Stimulated activated CD4-positive, alpha-beta T cell treated with anti-CD3 and anti-CD28 coated beads, Interleukin-12 subunit alpha, Interleukin-12 subunit beta, amount 100 ng/mL, for 24 hours (primary cell): ENCODE data around the gene GUCY2F.

Source experiments
- DNase-seq, 2 experiments: peaks; one replicate each; pipeline ENCODE4 v3.0.0-alpha.2; 2020; ENCODE audit warnings: low read depth in 2 of 2

The GUCY2F gene

GRCh38 chrX:109393859-109394258 lies 88.0 kb downstream of the GUCY2F start:
- no peak for DNase-seq

GRCh38 chrX:109392895-109393294 lies 89.0 kb downstream of the GUCY2F start:
- no peak for DNase-seq

- DNase-seq = no peak
Observed at GRCh38 chrX:109390556-109390955, 91.3 kb downstream of the GUCY2F start.

- no peak for DNase-seq
Observed at GRCh38 chrX:109389917-109390316, 92.0 kb downstream of the GUCY2F start.

- no peak for DNase-seq
Observed at GRCh38 chrX:109384699-109385098, 97.2 kb downstream of the GUCY2F start.

GRCh38 chrX:109382332-109382731 lies 99.6 kb downstream of the GUCY2F start:
- no peak for DNase-seq

- no peak for DNase-seq
Observed at GRCh38 chrX:109378281-109378680, 103.6 kb downstream of the GUCY2F start.

GRCh38 chrX:109374262-109374960 lies 107.5 kb downstream of the GUCY2F start:
- no peak for DNase-seq

GRCh38 chrX:109373468-109373867 lies 108.4 kb downstream of the GUCY2F start:
- DNase-seq = no peak

- DNase-seq = no peak
Observed at GRCh38 chrX:109372716-109373115, 109.2 kb downstream of the GUCY2F start.

- no peak for DNase-seq
Observed at GRCh38 chrX:109372291-109372690, 109.6 kb downstream of the GUCY2F start.

- no peak for DNase-seq
Observed at GRCh38 chrX:109362101-109362500, 119.8 kb downstream of the GUCY2F start.

- no peak for DNase-seq
Observed at GRCh38 chrX:109360301-109360700, 121.6 kb downstream of the GUCY2F start.

- DNase-seq = no peak
Observed at GRCh38 chrX:109357706-109358105, 124.2 kb downstream of the GUCY2F start.

GRCh38 chrX:109356684-109357083 lies 125.2 kb downstream of the GUCY2F start:
- DNase-seq = no peak

- DNase-seq = no peak
Observed at GRCh38 chrX:109352066-109352588, 129.8 kb downstream of the GUCY2F start.

GRCh38 chrX:109351557-109351956 lies 130.3 kb downstream of the GUCY2F start:
- no peak for DNase-seq

- no peak for DNase-seq
Observed at GRCh38 chrX:109350551-109350950, 131.3 kb downstream of the GUCY2F start.

GRCh38 chrX:109350051-109350450 lies 131.8 kb downstream of the GUCY2F start:
- DNase-seq = no peak

GRCh38 chrX:109347632-109348031 lies 134.3 kb downstream of the GUCY2F start:
- DNase-seq = no peak

- no peak for DNase-seq
Observed at GRCh38 chrX:109346491-109346890, 135.4 kb downstream of the GUCY2F start.

GRCh38 chrX:109345856-109346255 lies 136.0 kb downstream of the GUCY2F start:
- no peak for DNase-seq

GRCh38 chrX:109344678-109345077 lies 137.2 kb downstream of the GUCY2F start:
- no peak for DNase-seq

GRCh38 chrX:109344101-109344500 lies 137.8 kb downstream of the GUCY2F start:
- no peak for DNase-seq
